ENCODE data around the gene TNFRSF18.
A peak's percentile ranks its signal among the peaks of the same experiment; 100 is the strongest.
"Not testable (repeated sequence)": the region's sequence is repeated elsewhere in the genome, so short reads cannot be mapped to it uniquely, and the experiment has no call there.

Gene TNFRSF18

DNA sequence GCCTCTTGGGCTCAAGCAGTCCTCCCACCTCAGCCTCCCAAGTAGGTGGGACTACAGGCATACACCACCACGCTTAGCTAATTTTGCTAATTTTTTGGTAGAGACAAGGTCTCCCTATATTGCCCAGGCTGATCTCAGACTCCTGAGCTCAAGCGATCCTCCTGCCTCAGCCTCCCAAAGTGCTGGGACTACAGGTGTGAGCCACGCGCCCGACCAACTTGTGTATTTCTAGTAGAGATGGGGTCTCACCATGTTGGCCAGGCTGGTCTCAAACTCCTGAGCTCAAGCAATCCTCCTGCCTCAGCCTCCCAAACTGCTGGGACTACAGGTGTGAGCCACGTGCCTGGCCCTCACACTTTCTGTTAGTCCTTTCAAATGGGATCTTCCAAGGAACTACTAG lies 10.7 kb downstream of the TNFRSF18 start:
- not testable (repeated sequence) for DNase-seq

DNA sequence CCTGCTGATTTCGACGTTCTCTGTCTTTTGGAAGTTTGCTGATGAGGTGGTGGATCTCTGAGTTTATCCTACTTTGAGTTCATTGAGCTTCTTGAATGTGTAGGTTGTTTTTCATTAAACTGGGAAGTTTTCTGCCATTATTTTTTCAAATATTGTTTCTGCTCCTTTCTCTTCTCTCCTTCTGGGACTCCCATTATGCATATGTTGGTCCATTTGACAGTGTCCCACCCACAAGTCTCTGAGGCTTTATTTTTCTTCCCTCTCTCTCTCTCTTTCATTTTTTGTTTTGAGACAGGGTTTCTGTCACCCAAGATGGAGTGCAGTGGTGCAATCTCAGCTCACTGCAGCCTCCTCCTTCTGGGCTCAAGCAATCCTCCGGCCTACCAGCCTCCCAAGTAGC lies 11.7 kb downstream of the TNFRSF18 start:
- DNase-seq = no peak

DNA sequence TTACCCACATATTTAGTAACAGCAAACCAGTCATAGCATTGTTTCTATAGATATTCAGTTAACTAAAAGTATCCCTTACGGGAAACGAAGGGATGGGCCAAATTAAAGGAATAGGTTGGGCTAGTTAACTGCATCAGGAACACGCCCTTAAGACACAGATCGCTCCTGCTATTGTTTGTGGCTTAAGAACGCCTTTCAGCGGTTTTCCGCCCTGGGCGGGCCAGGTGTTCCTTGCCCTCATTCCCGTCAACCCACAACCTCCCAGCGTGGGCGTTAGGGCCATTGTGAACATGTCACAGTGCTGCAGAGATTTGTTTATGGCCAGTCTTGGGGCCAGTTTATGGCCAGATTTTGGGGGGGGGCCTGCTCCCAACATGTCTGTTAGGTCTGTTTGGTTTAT lies 14.7 kb downstream of the TNFRSF18 start:
- DNase-seq = no peak

DNA sequence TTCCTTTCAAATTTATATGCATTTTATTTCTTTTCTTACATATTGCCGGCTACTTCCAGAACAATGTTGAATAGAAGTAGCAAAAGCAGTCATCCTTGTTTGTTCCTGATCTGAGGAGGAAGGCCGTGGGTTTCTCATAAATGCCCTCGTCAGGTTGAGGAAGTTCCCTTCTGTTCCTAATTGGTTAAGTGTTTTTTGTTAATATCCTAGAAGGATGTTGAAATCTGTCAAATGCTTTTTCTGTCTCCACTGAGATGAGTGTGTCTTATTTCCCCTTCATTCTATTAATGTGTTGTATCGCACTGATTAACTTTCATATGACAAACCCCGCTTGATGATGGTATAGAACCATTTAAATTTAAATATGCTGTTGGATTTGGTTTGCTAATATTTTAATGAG lies 17.3 kb downstream of the TNFRSF18 start:
- no peak for DNase-seq

DNA sequence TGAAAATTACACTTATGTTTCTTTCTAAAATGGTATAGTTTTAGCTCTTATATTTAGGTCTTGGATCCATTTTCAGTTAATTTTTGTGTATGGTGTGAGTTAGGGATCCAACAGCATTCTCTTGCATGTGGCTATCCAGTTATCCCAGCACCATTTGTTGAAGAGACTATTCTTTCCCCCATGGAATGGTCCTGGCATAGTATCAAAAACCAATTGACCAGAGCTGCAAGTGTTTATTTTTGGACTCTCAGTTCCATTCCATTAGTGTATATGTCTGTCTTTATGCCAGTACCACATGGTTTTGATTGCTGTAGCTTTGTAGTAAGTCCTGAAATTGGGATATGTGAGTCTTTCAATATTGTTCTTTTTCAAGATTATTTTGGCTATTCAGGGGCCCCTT lies 18.5 kb downstream of the TNFRSF18 start:
- no peak for DNase-seq

DNA sequence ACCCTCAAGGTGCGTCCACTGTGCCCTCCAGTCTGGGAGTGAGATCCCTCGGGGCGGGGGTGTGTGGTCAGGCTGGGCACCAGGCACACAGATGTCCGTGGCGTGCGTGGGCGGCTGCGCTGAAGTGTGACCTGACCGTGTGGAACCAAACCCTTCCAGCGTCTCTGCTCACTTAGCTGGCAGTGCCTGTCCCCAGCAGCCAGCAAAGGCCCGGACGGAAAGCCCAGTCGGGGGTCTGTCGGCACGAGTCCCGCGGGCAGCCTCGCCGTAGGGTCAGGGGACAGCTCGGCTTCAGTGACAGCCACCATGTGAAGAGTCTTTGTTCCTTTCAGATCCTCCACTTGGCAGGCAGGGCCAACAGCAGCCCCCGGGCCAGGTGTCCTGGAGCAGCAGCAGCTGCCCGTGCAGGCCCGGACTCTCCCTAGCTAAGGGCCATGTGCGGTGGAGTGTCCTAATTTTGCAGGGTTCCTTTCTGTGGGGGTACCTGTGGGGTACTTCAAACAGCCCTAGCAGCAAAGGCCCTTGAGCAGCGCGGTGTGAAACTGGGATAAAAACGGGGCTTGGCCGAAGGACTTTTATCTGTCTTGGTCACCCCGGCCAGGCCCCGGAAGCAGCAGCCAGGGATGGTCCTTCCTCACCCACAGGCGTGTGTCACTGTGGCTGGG lies 21.2 kb downstream of the TNFRSF18 start:
- DNase-seq = no peak

DNA sequence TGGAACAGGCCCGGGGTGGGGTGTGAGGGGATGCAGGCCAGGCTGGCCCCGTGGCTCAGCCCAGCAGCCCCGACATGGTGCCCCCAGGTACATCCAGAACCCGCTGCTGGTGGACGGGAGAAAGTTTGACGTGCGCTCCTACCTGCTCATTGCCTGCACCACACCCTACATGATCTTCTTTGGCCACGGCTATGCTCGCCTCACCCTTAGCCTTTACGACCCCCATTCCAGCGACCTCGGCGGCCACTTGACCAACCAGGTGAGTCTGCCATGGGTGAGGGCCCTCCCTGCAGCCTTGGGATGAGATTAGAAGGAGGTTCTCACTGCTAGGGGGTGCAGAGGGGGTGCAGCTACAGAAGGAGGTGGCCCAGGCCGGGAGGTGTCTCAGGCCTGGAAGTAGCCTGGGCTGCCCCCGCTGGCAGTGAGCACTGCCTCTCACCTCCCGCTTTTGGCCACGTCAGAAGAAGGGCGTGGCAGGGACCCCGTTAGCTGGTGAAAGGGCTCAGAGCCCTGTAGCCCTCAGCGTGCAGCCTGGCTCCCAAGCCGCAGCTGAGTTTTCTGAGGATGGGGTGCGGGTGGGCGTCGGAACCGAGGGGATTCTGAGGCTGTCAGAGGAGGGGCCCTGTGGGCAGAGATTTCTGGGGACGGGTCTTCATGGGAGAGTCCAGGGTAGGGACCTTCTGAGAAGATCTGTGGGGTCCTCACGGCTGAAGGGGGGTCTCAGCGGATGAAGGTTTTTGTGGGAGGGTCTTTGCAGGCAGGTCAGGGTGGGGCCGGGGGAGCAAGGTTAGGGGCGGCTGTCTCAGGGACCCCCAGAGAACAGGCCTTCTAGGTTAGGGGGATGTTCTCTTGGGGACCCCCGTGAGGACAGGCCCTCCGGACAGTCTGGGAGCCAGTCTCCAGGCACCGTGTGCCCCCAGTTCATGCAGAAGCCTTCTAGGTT lies 22.3 kb downstream of the TNFRSF18 start:
- DNase-seq = no peak

DNA sequence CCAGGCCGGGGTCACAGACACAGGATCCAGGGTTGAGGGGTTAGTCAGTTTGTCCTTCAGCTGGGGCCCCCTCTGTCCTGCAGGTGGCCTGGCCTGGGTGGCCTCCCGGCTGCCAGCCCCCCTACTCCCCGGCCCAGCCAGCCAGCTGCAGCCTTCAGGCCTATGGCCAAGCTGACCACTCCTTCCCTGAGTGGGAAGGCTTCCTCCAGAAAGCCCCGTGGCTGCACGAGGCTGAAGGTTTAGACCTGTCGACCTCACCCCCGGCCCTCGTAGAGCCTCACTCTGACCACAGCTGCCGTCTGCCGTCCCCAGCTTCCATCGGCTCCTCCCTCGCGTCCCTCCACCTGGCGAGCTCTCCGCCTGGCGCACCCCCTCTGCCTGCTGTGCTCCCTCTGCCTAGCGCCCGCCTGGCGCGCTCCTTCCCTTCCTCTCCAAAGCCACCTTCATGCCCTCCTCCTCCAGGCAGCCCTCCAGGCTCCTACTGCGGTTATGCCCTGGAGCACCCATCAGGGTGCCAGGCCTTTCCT lies 23.1 kb downstream of the TNFRSF18 start:
- DNase-seq = no peak

DNA sequence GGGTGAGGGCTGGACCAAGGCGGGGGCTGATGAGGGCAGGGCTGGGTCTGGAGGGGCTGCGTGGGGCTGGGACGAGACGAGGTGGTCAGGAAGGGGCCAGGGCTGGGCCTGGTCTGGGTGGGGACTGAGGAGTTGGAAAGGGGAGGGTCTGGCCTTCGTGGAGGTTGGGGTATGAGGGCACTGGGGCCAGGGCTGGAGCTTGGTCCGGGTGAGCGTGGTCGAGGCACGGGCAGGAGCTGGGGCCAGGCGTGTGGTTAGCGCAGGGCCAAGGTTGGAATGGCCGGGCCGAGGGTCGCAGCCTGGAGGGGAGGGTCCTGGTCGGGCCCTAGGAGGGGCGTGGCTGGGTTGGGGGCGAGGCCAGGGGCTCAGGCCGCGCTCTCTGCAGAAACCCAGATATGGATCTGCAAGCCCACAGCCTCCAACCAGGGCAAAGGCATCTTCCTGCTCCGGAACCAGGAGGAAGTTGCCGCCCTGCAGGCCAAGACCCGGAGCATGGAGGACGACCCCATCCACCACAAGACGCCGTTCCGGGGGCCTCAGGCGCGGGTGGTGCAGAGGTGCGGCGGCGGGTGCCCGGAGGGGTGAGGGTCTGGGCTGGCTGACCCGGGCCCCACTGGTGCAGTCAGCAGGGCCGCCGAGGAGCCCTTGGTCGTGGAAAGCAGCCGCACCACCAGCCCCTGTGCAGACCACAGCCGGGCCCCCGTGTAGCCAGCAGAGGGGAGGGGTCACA lies 23.7 kb downstream of the TNFRSF18 start:
- no peak for DNase-seq

DNA sequence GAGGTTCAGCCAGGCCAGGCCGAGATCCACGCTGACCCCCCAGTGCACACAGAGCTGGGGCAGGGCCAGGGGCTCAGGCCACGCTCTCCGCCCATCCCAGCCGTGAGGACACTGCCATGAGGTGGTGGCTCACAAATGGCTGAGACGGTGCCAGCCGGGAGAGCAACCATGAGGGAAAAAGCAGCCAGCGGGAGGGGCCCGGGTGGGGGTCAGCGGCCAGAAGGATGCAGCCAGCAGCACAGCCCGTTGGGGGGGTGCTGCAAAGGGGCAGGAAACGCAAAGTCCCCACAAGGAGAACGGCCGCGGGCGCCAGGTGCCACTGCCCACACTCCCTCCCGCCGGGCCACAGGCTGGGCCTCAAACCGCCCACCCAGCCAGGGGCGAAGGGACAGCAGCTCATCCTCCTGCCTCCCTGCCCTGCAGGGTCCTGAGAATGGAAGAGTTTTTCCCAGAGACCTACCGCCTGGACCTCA lies 24.4 kb downstream of the TNFRSF18 start:
- no peak for DNase-seq

DNA sequence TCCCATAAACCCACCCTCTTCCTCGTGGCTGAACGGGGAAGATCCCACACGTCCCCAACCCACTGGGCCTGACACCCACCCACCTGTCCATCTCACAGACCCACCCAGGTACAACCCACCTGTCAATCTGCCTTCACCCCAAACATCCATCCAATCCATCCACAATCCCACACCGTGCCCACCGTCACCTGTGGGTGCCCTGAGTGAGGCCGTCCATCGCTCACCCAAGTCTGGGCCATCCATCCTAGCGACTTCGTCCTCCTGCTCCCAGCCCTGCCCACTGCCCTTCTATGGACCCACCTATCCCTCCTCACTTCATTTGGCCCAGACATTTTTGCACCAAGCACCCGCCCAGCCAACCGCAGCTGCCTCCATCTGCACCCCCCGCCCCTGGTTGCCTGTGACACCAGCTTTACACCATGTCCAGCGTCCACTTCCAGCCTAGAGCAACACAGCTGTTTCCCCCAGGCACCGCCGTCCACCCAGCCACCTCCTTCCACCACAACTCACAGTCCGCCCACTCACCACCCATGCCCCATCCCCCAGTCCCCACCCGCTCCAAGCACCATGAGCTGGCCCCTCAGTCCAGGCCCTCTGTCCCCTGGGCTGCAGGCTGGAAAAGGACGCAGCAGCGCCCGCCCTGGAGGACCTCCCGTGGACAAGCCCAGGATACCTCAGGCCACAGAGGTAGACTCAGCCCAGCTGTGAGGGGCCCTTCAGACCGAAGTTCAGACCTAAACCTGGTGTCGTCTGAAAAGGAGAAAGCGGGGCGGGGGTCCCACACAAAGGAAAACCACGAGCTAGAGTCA lies 25.1 kb downstream of the TNFRSF18 start:
- DNase-seq = no peak

DNA sequence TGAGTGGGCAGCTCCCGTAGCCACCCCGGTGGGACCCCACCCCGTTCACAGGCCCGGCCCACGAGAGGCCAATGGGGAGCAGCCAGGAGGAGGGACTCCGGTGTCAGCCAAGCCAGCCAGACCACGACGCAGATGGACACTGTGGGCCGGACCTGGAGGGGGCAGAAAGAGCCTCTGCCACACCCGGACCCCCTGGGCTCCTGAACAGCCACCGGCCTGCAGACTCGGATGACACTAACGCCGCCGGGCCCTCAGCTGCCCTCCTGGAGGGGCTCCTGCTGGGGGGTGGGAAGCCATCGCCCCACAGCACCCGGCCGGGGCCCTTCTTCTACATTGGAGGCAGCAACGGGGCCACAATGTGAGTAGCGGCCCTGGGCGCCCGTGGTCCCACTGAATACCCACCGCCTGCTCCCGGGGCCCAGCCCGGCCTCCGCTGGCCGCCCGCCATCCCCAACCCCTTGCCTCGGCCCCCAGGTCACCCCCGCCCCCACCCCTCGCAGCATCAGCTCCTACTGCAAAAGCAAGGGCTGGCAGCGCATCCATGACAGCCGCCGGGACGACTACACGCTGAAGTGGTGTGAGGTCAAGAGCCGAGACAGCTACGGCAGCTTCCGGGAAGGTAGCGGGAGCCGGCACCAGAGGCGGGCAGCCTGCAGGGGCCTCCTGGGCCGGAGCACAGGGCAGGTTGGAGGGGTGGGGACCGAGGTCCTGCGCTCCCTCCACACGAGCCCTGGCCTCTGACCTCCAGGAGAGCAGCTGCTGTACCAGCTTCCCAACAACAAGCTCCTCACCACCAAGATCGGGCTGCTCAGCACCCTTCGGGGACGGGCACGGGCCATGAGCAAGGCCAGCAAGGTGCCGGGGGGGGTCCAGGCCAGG lies 26.2 kb downstream of the TNFRSF18 start:
- peak; percentile 62 for DNase-seq

DNA sequence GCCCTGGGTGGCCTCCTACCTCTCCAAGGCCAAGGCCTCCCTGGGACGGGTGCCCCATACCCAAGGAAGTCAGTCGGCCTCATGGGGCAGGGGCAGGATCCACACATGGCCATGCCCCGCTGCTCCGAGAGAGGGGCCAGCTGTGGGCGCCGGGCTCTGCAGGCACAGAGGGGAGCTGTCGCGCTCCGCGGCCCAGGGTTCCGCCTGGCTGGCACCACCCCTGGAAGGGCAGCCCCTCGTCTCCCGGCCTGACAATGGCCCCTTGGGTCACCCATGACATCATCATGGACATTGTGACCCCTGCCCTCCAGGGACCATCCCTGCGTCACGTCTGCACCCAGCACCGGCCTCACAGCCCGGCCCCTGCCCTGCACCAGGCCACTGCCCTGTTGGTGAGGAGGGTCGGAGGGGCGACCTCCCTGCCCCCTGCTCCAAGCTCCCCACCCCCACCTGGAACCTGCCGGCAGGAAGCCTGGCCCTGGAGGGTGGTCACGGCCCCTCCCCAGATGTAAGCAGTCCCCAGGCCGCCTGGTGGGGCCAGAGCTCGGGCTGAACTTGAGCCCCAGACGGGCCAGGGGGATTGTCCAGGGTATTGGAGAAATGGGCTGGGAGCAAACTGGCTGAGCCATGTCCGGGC lies 26.9 kb downstream of the TNFRSF18 start:
- DNase-seq = no peak

DNA sequence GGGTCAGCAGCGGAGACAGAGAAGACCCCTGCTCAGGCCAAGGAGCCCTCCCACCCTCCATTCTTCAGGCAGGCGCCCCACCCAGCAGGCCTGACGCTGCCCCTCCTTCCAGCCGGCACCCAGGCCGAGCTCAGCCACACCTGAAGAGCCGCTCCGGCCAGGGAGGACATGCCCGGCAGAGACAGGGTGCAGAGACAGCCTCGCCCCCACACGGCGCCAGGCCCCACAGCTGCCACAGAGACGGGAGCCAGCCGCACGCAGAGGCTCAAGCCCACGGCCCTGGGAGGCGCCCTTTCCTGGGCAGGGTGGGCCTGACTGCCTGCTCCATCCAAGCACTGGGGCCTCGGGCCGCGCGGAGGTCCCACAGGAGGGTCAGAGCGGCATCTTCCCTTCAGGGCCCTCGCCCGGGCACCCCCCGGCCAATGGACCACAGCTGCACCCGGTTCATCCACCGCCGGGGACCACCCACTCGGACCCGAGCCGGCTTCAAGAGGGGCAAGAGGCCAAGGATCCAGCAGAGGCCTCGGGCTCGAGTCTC lies 27.5 kb downstream of the TNFRSF18 start:
- no peak for DNase-seq

DNA sequence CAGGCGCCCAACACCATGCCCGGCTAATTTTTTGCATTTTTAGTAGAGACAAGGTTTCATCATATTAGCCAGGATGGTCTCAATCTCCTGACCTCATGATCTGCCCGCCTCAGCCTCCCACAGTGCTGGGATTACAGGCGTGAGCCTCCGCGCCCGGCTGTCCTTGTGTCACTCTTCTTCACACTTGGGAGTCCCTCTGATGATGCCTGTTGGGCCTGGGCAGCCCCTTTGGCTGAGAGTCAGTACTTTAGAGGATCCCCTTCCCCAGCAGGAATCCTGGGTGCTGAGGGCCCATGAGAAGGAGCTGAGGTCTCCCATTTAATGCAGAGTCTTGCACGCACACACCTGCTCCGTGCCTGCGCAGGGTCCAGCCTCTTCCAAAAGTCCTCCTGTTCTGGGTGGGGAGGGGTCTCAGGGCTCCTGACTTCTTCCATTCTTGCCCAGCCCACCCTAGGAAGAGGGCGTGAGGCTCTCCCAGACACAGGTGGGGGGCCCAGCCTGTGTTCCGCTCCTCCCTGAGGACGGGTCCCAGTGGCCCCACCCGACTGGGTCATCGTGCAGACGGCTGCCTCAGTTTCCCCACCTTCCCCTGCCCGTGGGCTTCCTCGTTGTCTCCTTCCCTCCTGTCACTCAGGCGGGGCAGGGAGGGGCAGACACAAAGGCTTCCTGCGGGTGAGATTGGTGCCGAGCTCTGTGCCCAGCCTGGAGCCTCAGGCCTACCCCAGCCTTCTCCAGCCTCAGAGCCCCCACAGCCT lies 28.8 kb downstream of the TNFRSF18 start:
- DNase-seq = no peak

DNA sequence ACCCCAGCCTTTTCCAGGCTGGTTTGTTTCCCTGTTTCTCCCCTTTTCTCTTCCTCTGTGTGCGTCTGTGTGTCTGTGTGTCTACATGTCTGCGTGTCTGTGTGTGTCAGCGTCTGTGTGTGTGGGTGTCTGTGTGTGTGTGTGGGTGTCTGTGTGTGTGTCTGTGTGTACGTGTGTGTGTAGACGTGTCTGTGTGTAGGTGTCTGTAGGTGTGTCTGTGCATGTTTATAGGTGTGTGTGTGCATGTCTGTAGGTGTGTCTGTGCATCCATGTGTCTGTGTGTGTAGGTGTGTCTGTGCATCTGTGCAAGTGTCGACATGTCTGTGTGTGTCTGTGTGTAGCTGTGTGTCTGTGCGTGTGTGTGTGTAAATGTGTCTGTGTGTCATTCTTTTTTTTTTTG lies 29.5 kb downstream of the TNFRSF18 start:
- no peak for DNase-seq

DNA sequence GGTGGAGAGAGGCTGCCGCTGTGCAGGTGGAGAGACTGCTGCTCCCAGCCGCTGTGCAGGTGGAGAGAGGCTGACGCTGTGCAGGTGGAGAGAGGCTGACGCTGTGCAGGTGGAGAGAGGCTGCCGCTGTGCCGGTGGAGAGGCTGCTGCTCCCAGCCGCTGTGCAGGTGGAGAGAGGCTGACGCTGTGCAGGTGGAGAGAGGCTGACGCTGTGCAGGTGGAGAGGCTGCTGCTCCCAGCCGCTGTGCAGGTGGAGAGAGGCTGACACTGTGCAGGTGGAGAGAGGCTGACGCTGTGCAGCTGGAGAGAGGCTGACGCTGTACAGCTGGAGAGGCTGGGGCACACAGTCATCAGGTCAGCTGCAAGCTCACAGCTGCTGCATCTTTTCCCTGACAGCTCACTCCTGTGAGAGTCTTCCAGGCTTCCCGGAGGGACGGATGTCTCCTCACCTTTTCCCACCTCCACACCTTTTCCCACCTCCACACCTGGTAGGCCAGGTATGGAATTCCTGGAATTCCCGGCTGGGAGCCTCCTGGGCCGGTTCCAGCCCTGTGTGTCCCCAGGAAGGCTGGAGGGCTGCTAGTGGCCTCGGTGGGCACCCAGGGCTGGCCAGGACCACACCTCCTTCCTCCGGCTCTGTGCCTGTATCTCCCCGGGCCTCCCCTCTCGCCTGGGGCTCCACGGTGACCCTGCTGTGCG lies 30.2 kb downstream of the TNFRSF18 start:
- peak; percentile 72 for DNase-seq

DNA sequence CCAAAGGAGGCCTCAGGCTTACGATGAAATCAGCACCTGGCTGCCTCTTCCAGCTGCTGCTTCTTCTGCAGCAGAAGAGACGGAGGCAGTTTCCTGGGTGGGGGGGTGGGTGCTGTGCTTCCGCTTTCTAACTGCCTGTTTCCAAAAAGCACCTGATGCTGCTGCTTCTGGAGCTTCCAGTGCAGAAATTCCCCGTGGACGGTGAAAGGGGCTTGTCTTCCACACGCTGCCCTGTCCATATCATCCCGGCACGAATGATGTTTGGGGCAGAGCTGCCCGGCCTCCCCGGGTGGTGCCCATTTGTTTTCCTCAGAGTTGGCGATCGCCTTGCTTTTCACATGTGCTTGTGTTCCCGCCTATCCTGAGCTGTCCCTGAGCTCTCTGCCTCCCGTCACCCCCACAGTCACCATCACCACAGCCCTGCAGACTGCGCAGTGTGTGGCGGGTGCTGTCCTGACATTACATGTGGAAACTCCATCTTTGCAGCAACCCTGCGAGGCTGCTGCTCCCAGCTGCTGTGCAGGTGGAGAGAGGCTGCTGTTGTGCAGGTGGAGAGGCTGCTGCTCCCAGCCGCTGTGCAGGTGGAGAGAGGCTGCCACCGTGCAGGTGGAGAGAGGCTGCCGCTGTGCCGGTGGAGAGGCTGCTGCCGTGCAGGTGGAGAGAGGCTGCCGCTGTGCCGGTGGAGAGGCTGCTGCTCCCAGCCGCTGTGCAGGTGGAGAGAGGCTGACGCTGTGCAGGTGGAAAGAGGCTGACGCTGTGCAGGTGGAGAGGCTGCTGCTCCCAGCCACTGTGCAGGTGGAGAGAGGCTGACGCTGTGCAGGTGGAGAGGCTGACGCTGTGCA lies 30.9 kb downstream of the TNFRSF18 start:
- DNase-seq = peak; percentile 72

Data from RPMI8226 (cell line).